NB4 (cell line): ENCODE results near the gene EPHB1.

Experiments
- CTCF ChIP-seq: IDR thresholded peaks from one replicate; pipeline ENCODE4 v1.5.1; 2012; ENCODE audit warnings: low read depth, low read length
- MYC ChIP-seq: IDR thresholded peaks from 2 replicates; pipeline ENCODE4 v1.6.1; 2011; ENCODE audit warnings: low read depth, low read length
- POLR2A ChIP-seq: IDR thresholded peaks from 2 replicates; pipeline ENCODE4 v1.6.1; 2011; ENCODE audit warnings: mild to moderate bottlenecking; ENCODE audit not compliant: insufficient read length; ENCODE audit errors: extremely low read depth

DNA sequence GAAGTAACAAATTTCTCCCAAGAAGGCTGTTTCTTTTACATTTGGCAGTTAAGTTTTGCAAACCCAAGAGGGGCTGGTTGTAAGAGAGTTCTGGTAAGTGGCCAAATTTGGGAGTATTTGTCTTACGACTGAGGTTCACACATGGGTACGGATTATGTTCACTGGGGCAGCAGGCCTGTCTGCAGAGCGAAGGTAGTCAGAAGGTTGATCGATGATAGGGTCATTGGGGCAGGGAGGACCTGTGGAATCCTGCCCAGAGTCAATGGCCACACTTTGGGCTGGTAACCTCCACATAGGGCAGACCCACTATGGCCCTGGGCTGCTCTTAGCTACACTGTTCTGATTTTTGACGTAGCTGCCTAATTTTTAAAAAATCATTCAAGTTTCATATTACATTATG is 368.6 kb downstream of the EPHB1 start:
- TF ChIP-seq CTCF: no peak
- no peak for TF ChIP-seq POLR2A
- no peak for TF ChIP-seq MYC
